ENCODE data around the gene SCAF4.
"Not testable (repeated sequence)": the region's sequence is repeated elsewhere in the genome, so short reads cannot be mapped to it uniquely, and the experiment has no call there.

Gene SCAF4, protein sequence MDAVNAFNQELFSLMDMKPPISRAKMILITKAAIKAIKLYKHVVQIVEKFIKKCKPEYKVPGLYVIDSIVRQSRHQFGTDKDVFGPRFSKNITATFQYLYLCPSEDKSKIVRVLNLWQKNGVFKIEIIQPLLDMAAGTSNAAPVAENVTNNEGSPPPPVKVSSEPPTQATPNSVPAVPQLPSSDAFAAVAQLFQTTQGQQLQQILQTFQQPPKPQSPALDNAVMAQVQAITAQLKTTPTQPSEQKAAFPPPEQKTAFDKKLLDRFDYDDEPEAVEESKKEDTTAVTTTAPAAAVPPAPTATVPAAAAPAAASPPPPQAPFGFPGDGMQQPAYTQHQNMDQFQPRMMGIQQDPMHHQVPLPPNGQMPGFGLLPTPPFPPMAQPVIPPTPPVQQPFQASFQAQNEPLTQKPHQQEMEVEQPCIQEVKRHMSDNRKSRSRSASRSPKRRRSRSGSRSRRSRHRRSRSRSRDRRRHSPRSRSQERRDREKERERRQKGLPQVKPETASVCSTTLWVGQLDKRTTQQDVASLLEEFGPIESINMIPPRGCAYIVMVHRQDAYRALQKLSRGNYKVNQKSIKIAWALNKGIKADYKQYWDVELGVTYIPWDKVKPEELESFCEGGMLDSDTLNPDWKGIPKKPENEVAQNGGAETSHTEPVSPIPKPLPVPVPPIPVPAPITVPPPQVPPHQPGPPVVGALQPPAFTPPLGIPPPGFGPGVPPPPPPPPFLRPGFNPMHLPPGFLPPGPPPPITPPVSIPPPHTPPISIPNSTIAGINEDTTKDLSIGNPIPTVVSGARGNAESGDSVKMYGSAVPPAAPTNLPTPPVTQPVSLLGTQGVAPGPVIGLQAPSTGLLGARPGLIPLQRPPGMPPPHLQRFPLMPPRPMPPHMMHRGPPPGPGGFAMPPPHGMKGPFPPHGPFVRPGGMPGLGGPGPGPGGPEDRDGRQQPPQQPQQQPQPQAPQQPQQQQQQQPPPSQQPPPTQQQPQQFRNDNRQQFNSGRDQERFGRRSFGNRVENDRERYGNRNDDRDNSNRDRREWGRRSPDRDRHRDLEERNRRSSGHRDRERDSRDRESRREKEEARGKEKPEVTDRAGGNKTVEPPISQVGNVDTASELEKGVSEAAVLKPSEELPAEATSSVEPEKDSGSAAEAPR

DNA sequence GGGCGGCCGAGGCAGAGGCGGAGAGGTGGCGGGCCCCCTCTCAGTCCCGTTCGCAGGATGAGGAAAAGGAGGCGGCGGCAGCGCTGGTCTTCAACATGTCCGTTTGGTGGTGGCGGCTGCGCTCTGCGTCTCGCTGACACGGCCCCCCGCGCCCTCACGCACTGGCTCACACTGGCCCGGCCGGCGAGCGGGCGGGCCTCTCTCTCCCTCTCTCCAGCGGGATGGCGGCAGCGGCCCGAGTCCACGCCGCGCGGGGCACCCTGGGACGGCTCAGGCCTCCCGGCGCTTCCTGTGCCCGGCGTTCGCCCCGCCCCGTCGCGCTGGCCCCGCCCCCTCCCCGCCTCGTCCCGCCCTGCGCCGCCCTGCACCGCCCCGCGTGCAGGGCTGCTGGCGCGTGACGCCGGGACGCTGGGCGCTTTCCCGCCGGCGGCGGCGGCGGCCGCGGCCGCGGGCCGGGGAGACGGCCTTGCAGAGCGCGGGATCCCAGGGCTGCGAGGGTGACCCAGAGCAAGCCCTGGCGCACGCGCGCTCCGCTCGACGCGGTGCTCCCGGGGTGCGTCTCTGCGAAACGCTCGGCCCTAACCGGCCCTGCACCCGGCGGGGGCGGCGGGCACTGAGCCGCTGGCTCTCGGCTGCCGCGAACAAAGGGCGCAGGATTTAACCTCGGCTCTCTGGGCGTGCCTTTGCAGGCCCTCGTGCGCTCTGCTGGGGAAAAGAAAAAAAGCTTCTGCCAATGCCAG, at the start of gene SCAF4:
Gene SCAF4, minus strand, starts transcription at position 262 of the 740 bp plus-strand sequence. CDS start 426 bp downstream, outside the sequence.
- peak; percentile 66 to 96 (median 92) for DNase-seq
- intact Hi-C loops (cut with DNase I), result loop anchor here (2.0 kb wide), 1 partner anchor 71 kb away; no protein-coding TSS in a partner anchor

DNA sequence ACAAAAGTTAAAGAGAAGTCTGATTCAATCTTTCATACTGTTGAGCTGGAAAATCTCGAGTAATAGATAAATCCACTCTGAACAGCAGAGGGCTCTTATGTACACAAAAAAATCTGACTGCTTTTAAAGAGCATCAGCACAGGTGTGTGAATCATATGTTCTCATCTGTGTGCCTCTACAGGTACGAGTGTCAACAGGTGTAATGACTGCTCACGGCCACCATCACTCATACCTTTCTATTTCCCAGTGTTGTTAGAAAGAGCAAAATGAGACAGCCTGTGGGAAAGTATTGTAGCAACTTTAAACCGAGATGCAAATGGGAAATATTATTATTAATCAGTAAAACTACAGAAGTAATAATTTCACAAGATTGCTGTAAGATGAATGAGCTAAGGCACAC, 49.0 kb upstream of the SCAF4 start:
- intact Hi-C loops (cut with DNase I), result loop anchor here (5.0 kb wide), 1 partner anchor 476 kb away; no protein-coding TSS in a partner anchor
- no peak for DNase-seq

DNA sequence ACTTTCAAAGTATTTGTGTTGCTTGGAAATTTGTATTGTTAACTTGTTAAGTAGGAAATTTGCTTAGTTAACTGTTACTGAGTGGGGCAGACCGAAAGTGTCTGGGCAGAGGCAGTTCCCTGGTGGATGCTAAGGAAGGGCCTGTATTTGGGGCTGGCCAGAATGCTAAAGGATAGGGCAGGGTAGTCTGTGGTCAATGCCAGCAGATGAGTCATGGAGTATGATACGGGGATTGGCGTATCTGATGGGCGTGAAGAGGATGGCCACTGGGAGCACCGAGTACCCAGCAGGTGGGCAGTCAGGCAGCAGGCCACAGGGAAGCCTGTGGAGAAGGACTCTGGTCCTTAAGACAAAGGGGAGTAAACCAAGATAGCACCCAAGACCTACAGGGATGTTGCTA, 46.6 kb upstream of the SCAF4 start:
- DNase-seq, result no peak
- intact Hi-C loops (cut with DNase I), result no loop called here

DNA sequence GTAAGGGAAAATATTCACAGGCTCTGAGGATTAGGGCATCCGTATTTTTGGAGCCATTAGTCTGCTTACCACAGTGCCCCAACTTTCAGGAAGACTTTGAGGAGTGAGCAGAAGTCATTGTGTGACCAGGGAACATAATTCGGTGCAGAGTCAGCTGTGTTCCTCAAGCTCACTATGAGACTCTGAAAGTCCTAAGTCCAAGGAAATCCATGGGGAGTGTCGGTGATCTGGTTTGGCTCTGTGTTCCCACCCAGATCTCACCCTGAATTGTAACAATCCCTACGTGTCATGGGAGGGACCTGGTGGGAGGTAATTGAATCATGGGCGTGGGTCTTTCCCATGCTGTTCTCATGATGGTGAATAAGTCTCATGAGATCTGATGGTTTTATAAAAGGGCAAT, 45.9 kb upstream of the SCAF4 start:
- intact Hi-C loops (cut with DNase I), result no loop called here
- no peak for DNase-seq

DNA sequence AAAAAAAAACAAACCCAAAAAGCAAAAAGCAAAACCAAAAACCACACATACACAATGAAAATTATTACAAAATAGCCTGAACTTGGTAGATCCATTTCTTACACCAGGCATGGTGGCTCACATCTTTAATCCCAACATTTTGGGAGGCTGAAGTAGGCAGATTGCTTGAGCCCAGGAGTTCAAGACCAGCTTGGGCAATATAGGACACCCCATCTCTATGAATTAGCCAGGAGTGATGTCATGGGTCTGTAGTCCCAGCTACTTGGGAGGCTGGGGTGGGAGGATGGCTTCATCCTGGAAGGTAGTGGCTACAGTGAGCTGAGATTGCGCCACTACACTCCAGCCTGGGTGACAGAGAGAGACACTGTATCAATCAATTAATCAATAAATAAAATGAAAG, 42.1 kb upstream of the SCAF4 start:
- intact Hi-C loops (cut with DNase I), result no loop called here

DNA sequence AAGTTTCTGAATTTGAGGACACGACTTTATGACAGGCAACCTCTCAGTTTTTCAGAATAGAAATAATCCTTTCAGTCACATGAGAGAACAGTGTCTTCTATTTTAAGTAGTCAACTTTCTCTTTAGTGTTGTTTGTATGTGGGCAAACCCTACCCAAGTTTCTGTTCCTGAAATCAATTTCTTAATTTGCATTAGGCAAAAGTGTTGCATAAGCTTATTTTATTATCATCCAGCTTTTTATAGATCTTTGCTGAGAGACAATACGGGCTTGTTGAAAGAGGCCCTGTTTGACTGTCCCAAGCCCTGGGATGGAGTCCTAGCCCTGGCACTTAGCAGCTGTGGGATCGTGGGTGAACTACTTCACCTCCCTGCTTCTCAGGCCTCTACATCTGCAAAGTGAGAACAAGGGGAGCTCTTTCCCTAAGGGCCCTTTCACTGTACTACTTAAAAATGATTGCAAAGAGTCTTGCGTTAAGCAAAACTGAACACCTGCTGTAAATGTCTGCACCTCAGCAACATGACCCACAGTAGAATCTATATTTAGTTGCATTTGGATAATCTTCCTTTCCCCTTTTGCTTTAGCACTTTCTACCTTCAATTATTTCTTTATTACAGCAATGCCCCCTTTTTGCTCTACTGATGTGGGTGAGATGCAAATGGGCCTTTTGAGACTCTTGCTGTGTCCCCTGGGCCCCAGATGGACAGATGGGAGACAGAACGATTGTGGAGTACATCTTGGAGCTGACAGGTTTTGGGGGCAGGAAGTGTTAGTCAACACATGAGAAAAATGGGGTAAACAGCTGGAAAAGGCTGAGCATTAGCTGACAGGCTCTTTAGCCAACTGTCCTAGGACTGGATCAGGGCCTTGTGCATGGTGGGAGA, 41.0 kb upstream of the SCAF4 start:
- DNase-seq, result no peak
- intact Hi-C loops (cut with DNase I), result no loop called here

More for the DNA sequence above, 42.1 kb upstream of the SCAF4 start:
- DNase-seq, result no peak

DNA sequence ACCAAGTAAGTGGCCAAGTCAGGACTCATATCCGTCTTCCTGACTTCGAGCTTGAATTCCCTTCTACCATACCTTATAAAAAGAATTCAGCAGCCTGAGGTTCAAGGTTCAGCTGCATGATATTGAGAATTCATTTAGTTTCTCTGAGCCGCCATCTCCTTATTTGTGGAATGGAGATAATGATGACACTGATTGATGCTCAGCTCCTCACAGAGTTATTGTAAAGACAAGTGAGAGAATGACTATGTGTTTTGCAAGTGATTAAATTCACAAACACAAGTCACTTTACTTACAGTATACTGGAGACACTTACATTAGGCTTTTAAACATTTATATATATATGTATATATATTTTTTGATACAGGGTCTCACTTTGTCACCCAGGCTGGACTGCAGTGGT, 39.8 kb upstream of the SCAF4 start:
- no peak for DNase-seq
- intact Hi-C loops (cut with DNase I), result no loop called here

DNA sequence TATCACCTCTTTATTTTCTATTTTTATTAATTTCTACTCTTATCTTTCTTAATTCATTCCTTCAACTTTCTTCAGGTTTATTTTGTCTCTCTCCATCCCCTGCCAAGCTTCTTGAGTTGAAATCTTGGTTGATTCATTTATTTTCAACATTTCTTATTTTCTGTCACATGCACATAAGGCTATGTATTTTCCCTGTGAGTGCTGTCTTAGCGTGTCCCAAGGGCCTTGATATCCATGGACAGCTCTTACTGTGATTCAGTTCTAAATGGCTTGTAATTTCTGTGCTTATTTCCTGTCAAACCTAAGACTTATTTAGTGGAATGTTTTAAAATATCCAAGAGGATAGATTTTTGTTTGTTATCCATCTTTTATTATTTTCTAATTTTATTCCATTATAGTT, 36.8 kb upstream of the SCAF4 start:
- intact Hi-C loops (cut with DNase I), result no loop called here
- DNase-seq, result no peak

DNA sequence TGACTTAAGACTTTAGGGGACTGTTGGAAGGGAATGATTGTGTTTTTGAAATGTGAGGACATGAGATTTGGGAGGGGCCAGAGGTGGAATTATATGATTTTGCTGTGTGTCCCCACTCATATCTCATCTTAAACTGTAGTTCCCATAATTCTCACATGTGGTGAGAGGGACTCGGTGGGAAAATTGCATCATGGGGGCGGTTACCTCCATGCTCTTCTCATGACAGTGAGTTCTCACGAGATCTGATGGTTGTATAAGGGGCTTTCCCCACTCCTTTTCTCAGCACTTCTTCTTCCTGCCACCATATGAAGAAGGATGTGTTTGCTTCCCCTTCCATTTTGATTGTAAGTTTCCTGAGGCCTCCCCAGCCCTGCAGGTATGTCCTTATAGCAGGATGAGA, 35.0 kb upstream of the SCAF4 start:
- intact Hi-C loops (cut with DNase I), result no loop called here

DNA sequence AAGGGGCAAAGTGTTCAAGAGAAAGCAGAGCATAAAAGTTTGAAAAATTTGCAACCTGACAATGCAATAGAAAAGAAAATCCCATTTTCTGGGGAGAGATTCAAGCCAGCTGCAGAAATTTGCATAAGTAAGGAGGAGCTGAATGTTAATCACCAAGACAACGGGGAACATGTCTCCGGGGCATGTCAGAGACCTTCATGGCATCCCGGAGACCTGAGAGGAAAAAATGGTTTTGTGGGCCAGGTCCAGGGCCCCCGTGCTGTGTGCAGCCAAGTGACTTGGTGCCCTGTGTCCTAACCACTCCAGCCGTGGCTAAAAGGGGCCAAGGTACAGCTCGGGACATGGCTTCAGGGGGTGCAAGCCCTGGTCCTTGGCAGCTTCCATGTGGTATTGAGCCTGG, 33.9 kb upstream of the SCAF4 start:
- intact Hi-C loops (cut with DNase I); DNase-seq: not testable (repeated sequence)

More for the DNA sequence above, 35.0 kb upstream of the SCAF4 start:
- no peak for DNase-seq

DNA sequence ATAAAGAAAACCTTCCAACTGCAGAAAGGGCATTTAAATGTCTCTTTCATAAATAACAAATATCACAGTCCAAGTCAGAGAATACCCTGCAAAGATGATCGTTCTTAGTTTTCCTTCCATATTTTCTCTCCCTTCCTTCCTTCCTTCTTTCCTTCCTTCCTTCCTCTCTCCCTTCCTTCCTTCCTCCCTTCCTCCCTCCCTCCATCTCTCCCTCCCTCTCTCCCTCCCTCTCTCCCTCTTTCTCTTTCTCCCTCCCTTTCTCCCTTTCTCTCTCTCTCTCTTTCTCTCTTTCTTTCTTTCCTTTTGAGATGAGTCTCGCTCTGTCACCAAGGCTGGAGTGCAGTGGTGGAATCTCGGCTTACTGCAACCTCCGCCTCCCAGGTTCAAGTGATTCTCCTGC, 29.0 kb upstream of the SCAF4 start:
- DNase-seq, result no peak
- intact Hi-C loops (cut with DNase I), result no loop called here

DNA sequence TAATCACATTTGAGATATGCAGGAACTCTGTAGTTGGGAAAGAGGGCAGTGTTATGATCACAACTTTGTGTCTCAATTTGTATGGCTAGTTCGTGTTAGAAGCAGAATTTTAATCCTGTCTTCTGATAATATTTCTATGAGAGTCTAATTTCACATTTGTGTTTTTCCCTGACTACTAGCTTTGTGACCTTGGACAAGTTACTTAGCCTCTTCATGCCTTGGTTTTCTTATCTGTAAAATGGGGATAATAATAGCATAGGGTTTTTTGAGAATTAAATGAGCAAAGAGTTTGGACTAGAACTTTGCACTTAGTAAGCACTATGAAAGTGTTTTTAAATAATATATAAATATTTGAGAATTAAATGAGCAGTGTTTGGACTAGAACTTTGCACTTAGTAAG, 24.9 kb upstream of the SCAF4 start:
- intact Hi-C loops (cut with DNase I), result no loop called here
- no peak for DNase-seq

DNA sequence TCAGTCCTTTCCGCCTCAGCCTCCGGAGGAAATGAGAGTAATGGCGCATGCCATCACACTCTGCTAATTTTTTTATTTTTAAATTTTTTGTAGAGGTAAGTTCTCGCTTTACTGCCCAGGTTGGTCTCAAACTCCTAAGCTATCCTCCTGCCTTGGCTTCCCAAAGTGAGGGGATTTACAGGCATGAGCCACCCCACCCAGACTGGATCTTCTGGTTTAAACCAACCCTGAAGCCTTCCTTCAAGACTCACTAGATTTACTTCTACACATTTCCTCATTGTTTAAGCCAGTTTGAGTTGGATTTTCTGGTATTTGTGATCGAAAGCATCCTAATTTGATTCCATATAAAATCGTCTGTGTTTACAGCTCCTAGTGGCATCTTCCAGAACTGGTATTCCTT, 23.1 kb upstream of the SCAF4 start:
- intact Hi-C loops (cut with DNase I), result no loop called here
- DNase-seq, result no peak

DNA sequence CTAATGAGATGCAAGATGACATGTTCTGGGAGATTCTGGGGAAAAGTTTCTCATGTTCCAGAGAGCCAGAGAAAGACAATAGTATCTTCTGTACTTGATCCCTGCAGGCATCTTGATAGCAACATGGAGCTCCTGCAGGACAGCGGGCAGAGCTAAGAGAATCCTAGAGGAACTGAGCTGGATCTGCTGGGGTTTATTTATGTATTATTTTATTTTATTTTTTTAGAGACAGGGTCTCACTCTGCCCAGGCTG, 22.7 kb upstream of the SCAF4 start:
- DNase-seq, result no peak
- intact Hi-C loops (cut with DNase I), result no loop called here

DNA sequence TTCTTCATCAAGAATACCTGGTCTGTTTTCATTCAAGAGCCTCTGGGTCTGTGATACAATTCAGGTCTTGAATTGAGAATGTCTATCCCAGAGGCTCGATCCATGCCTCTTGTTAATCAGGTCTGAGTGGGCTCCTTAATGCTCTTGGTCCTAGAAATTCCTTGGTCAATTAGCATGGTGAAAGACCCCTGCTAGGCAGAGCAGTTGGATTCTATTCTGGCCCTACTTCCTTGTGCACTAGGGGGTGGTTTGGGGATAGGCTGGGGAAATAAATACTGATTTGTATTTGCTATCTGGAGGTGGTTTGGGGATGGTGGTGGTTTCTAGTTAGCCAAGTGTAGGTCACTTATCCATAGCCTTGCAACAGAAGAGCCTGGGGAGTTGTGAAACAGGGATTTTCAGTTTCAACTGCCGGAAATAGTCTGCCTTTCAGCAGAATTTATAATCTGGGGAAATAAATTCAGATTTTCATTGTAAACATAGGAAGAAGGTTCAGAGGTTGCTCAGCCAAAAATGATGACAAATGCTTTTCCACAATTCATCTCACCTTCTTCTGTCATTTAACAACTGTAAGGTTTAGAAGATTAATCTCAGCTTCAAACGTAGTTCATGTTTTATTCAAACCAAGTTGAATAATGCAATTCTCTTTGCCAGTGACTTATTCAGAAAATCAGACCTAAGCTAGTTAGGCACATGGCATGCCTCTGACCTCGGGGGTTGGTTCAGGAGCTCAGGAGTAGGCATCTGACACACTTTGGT, 22.2 kb upstream of the SCAF4 start:
- peak in 17 of 42 donors; percentile 8 to 48 (median 25) for DNase-seq
- intact Hi-C loops (cut with DNase I), result no loop called here

DNA sequence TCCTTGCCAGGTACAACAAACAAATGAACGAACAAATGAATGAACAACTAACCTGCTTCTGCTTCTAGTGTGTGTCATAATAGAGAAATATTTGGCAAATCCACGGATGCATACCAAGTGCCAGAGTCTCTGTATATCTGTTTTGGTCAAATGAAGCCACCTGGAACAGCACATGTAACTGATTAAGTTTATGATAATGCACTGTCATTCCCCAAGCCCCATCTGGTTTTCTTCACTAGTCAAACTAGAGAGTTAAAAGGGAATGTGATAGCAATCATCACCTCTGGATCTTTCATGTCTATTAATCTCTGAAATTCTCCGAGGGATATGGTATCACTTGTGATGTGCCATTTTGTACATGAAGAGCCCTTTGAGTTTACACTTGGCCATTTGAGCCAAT, 21.0 kb upstream of the SCAF4 start:
- DNase-seq, result no peak
- intact Hi-C loops (cut with DNase I), result no loop called here

DNA sequence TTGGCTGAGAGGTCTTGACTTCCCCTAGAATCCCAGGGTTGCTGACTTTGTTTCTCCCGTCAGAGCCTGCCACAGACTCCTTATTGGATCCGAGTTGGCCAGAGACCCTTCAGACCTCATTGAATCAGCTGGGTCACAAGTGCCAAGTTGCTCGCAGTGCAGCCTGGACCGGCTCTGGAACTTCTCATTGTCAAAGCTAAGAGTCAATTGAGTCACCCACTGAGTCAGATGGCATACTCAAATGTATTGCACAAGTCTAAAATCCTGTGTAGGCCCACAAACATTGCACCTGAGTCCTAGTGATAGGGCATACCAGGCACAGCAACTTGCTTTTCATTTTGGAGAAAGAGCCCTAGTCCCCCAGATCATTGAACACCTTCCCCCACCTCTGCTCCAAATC, 20.4 kb upstream of the SCAF4 start:
- intact Hi-C loops (cut with DNase I), result no loop called here
- DNase-seq, result no peak

DNA sequence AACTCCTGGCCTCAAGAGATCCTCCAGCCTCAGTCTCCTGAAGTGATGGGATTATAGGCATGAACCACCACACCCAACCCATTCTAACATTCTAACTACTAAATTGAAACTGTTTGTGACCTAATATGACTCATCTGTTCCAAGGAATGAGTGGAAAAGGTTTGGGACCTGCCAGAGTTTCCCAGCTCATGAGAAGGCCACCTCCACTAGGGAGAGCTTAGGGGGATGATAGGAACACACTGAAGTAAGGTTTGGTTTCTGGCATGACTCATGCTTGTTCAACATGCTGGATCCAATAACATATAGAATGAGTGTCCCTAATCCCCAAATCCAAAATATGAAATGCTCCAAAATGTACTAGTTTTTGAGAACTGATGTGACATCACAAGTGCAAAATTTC, 18.9 kb upstream of the SCAF4 start:
- intact Hi-C loops (cut with DNase I), result no loop called here
- peak in 1 of 42 donors; percentile 16 for DNase-seq
